ENCODE data around the gene PAN3.

DNA sequence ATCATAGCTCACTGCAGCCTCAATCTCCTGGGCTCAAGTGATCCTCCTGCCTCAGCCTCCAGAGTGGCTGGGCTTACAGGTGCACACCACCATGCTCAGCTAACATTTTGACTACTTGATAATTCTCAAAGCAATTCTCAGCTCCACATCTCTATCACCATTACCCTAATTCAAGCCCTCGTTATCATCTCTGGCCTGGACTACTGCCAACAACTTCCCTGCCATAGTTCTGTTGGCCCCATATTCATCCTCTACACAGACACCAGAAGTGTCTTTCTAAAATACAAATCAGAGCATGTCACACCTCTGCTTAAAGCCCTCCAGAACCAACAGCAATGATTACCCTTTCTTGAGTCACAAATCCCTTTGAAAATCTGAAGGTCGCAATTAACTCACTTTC, 45.9 kb upstream of the PAN3 start:
- no peak for TF ChIP-seq EZH2phosphoT487 (IDR thresholded peaks at IDR 0.05)
- TF ChIP-seq, protein P1, sequence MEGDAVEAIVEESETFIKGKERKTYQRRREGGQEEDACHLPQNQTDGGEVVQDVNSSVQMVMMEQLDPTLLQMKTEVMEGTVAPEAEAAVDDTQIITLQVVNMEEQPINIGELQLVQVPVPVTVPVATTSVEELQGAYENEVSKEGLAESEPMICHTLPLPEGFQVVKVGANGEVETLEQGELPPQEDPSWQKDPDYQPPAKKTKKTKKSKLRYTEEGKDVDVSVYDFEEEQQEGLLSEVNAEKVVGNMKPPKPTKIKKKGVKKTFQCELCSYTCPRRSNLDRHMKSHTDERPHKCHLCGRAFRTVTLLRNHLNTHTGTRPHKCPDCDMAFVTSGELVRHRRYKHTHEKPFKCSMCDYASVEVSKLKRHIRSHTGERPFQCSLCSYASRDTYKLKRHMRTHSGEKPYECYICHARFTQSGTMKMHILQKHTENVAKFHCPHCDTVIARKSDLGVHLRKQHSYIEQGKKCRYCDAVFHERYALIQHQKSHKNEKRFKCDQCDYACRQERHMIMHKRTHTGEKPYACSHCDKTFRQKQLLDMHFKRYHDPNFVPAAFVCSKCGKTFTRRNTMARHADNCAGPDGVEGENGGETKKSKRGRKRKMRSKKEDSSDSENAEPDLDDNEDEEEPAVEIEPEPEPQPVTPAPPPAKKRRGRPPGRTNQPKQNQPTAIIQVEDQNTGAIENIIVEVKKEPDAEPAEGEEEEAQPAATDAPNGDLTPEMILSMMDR (IDR thresholded peaks at IDR 0.05), result no peak

Data from neural progenitor cell (in vitro differentiated cells).